Stimulated activated CD8-positive, alpha-beta memory T cell treated with anti-CD3 and anti-CD28 coated beads, Interleukin-4, amount 100 ng/mL, for 1 hour (primary cell): ENCODE data around the gene TRPT1.

ENCODE experiments used
- DNase-seq, 2 donors: peaks; one replicate each; pipeline ENCODE4 v3.0.0-alpha.2; 2020; ENCODE audit warnings: low read depth in 2 of 2, low spot score in 1 of 2

The TRPT1 gene

DNA sequence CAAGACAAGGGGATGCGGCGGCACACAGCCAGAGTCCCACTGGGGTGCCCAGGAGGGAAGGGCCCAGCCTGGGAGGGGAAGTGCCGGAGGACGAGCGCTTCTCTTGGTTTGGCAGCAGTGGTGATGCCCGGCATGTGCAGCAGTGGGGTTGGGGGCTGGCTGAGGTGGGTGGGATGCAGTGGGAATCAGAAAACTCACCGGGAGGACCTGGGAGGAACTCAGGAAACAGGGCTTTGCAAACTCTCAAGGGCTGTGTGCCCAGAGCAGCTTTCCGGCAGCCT is 16.5 kb downstream of the TRPT1 start:
- DNase-seq = no peak

DNA sequence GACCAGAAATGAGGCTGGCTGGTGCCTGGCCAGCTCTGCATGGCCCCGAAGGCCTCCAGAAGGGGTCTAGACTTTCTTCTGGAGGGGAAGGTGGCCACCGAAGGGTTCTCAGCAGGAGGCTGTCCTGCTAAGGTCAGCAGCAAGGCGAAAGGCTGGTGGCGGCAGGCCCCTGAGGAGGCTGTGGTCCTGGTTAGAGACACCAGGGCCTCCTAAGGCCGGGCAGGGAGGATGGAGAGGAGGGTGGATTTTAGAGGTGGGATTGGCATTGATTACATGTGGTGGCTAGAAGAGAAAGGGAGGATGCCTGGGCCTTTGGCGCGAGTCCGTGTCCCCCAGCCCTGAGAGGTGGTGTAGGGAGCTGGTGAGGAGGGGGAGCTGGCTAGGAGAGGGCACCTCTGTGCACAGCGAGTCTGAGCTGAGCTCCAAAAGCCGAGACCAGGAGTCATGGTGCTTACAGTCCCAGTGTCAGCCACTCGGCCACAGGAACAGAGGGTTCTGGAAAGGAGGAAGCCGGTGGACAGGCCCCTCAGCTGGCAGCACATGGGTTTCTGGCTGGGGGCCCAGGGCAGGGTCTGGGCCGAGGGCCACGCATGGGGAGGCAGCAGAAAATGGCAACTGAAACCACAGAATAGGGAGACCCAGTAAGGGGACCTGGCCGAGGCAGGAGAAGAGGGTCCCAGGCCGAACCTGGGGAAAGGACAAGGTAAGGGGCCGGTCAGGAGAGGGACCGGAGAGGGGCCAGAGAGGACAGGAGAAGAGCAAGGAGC is 17.0 kb downstream of the TRPT1 start:
- DNase-seq = no peak

DNA sequence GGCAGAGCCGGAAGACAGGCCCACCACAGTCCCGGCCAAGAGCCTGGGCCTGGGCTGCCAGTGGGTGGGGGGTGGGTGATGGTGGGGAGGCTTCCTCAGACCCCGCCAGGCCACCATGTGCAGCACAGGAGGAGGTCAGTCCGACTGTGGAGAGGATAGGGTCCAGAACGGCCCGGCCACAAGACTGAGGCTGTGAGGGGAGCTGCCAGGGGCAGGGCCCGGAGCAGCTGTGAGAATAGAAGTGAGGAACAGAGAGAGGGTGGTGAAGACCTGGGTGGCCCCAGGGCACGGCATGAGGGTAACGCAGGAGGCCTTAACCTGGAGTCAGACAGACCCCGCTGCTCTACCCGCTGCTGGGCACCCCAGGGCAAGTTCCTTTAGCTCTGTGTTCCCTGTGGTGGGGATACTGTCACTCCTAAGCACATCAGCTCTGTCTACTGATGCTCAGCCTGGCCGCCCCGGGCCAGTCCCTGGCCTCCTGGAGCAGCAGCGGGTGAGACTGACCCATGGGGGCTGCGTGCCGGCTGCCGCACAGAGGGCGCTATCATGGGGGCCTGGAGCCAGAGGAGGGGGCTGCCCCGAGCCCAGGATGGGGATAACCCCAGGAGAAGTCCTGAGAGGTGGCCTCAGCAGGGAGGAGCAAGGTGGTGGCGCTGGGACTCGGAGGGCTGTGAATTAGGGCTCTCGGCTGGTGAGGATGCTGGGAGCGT is 17.7 kb downstream of the TRPT1 start:
- DNase-seq = no peak

DNA sequence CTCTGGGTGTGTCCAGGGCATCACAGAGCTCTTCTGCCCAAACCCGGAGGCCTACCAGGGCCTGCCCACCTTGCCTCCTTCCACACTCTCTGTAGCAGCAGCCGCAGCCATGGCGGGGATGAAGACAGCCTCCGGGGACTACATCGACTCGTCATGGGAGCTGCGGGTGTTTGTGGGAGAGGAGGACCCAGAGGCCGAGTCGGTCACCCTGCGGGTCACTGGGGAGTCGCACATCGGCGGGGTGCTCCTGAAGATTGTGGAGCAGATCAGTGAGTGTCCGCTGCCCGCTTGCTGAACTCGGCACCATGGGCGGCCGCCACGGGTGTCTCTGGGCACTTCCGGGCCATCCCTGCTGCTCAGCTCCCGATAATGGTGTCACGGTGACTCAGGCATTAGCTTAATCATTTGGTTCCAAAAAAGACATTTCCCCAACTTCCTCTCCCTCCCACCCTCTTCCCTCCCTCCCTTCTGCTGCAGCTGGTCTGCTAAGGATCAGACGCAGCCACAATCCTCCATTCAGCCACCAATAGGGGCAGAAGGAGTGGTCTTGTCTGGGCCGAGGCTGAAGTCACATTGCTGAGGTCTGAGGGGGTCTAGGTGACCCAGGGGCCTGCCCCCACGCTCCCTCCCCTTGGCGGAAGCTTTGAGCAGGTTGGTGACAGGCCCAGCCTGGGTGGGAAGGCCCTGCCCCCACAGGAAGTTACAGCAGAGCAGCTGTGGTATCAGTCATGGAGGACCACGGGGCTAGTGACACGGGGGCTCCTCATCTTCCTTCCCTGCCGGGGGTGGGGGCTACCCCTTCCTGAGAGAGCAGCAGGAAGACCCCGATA is 18.5 kb downstream of the TRPT1 start:
- peak in 1 of 2 donors; percentile 61 for DNase-seq

DNA sequence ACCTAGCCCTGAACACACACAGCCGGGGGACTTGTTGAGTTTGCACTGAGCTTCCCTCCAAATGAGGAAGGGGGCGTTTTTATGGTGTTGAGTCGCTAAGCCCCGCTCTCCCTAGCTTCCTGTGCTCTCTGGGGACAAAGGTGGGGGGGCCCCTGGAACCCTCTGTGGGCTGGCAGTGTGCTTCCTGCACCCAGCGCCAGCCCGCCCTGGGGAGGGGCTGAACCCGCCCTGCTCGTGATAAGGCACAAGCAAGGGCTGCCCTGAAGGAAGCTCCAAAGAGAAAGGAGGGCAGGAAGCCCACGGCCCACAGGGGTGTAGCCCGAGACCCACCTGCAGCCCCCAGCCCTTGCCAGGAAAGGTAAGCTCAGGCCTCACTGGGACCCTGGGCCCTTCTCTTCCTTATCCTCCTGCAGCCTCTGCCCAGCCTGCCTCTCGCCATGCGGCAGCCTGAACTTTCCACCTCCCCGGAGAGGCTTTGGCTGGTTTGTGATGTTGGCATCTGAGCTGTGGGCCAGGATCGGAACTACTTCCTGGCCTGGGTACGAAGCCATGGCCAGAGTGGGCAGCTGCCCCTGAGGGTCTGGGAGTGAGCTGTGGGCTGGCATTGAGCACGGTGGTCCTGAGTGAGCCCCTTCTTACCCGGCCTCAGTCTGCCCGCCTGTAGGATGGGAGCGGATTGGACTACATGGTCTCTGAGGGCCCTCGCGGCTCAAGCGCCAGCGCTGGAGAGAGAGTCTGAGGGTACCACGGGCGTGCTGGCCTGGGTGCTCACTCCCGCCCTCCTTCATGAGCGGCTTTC is 19.3 kb downstream of the TRPT1 start, which contains the start of gene FERMT3:
TSS of gene FERMT3 (plus strand) at position 265 of the 799 bp plus-strand sequence. CDS start 644 bp downstream, outside the sequence.
- no peak for DNase-seq

DNA sequence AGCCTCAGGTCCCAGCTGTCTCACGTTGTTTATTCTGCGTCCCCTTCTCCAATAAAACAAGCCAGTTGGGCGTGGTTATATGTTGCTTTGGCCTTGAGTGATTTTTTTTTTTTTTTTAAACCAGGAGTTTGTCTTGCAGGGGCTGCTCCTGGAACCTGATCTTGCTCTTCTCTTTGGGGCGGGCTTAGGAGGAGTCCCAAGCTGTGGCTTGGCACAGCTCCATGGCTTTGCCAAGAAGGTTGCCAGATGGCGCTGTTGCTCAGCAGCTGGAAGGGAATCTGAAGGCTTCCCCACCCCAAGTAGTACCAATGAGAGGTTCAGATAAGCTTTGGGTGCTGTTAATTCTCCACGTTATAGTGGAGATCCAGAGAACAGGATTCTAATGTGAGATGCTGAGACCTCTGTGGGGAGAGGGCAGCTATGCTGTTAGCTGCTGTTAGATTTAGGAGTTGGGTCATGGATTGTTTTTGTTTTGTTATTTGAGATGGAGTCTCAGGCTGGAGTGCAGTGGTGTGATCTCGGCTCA is 21.5 kb downstream of the TRPT1 start:
- DNase-seq = peak in 1 of 2 donors; percentile 70

DNA sequence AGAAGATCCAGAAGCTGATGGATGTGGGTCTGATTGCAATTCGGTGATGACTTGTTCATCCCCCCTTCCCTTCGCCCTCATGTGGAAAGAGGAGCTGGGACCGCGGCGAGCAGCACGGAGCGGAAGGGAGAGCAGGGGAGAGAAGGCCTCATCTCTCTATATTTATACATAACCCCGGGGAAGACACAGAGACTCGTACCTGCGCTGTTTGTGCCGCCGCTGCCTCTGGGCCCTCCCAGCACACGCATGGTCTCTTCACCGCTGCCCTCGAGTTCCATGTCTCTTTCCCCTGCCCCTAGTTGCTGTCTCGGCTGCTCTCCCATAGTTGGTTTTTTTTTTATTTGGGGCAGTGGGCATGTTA is 21.9 kb downstream of the TRPT1 start:
- no peak for DNase-seq

DNA sequence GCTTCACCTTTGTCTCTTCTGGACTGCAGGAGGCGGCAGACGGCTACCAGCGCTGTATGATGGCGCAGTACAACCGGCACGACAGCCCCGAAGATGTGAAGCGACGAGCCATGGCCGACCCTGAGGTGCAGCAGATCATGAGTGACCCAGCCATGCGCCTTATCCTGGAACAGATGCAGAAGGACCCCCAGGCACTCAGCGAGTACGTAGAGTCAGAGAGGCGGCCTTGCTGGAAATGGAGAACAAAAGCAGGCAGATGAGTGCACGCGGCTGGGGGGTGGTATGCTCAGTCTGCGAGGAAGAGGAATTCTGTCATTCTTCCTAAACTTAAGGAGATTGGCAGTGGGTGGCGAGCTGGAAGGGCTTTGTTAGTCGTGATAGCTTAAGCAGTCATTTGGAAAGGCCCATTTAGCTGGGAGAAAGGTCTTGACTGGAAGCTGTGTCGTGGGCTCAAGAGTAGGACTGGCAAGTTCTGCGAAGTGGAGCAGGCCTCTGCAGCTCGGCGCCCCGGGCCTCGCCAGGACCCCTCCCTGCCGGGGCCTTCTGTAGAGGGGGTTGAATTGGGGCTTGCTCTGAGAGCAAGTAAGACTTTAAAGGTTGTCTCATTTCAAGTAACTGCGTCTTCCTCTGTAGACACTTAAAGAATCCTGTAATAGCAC is 22.4 kb downstream of the TRPT1 start:
- no peak for DNase-seq

DNA sequence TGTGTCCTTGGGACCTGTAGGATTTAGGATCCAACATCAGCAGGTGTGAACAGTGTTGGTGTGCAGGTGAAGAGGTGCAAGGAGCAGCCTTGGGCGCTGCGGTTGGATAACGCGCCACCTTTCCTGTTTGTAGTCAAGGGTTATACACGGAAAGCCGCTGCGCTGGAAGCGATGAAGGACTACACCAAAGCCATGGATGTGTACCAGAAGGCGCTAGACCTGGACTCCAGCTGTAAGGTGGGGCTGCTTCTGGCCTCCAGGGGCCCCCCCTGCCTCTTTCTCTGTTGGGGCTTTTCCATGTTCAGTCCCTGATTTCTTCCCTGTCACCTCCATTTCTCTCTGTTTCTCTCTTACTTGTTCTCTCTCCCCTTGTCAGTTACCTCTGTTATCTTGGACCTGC is 23.0 kb downstream of the TRPT1 start:
- DNase-seq = no peak

DNA sequence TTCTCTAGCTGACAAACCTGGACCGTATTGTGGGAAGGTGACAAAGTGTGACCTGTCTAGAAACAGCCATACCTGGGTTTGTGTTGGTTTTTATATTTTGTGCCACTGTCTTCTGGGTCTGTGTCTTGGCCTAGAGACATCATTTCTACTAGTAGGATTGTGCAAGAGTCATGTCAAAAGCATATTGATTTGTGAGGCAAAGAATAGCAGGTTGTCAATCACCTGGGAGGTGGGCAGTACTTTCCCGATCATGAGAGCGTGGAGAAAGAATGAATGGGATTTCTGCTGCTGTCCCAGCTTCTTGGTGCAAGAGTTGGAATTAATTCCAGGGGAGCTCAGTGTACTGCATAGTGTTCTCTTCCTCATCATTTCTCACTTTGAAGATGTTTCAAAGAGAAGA is 24.4 kb downstream of the TRPT1 start:
- DNase-seq = no peak

DNA sequence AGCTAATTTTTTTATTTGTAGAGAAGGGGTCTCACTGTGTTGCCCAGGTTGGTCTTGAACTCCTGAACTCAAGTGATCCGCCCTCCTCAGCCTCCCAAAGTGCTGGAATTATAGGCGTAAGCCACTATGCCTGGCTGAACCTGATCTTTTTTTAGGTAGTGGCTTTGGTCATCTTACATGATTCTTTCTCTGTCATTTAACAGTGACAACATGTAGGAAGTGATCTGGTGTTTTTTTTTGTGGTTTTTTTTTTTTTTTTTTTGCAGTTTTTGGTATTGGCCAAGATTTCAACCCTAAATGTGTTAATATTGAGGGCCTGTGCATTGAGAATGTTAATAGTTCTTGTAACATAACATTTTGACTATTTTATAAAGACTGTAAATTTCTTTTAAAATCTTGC is 27.5 kb downstream of the TRPT1 start:
- DNase-seq = no peak

DNA sequence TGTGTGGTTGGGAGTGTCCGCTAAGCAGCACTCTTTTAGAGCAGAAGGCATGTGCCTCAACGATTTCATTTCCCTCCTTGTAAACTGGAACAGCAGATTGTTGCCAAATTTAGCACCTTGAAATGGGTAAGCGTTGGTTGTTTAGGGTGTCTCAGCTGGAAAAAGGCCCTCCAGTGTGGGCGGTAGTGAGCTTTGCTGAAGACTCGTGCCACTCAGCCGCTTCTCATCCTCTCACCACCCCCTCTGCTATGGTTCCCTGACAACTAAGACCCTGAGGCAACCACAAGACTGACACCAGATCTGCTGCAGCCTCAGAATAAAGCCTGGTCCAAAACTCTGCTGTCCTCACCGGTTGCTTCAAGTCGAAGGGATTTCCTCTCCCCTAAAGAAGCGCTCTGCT is 29.4 kb downstream of the TRPT1 start:
- DNase-seq = no peak

DNA sequence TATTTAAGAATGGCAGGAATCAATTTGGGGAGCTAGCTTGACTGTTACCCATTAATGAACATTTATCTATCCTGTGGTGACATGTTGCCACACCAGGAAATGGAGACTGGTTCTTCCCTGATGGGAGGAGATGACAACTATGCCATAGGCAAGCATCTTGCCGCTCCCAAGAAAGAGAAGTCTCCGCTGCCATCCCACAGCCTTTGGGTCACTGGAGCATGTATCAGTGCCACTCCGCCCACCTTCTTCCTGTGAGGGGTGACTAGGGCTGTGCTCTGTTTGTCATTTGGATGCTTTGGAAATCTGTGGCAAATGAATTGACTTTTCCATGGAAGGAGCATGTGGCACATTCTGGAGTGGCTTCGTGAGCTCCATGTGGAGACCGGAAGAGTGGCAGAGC is 33.6 kb downstream of the TRPT1 start:
- no peak for DNase-seq

DNA sequence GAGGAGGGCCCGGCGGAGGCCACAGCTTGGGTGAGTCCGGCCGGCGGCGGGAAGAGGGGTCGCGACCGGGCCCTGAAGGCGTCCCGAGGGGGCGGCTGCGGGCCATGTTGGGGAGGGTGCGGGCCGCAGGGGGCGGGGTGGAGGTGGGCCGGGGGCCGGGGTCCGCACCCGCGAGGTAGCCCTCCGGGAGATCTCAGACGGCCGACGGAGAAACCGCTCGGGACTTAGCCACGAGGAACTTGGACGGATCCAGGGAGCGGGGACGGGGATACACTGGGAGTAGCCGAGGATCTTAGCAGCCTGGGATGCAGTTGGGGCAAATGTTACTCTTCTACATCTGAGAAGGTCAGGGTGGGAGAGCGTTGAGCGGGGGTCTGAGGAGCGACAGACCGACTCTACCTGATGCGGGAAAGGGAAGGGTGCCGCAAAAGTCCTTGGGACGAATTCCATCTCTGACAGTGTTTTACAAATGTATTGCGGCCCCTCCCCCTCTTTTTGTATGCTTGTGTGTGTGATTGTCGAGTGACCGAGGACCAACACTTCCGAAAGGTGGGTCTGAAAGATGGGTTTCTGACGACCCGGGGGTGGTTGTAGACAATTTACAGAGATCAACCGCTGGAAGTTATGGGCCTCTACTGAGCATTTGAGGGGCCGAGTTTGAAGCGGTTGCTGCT is 39.4 kb downstream of the TRPT1 start:
- no peak for DNase-seq

DNA sequence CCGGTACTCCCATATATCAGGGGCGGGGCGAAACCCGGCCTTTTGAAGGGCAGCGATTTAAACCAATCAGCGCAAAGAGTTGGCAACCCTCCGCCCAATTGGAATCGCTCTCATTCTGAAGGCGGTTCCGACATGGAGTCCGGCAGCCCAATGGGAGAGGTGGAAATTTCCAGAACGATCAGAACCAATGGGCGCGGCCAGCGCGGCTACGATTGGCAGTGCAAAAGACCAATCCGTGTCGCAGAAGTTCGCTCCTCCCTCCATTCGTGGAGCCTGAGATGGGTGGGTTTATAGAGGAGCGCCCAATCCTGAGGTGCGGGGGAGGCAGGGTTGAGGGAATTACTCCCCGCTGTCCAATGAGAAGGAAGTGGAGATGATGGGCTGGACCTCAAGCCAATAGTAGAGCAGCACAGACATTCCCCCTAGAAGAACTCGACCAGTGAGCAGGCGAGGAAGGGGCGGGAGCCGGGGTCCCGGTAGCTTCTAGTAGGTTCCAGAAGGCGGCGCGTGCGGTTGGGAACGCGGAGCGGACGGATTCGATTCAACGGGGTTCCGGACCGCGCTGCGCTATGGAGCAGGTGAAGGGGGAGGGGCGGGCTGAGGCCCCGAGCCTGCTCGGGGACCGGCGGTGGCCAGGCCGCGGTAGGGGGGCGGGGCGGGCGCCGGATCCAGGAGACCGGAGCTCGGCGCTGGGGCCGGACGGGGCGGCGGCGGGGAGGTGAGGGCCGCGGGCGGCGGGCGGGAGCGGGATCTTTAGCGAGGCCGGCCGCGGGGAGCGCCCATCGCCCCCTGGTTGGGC is 40.1 kb downstream of the TRPT1 start, which contains the start of gene STIP1:
TSS of gene STIP1 (plus strand) at position 479 of the 799 bp plus-strand sequence. CDS start at position 570, 91 bp downstream.
- DNase-seq = peak; percentile 95 to 97

DNA sequence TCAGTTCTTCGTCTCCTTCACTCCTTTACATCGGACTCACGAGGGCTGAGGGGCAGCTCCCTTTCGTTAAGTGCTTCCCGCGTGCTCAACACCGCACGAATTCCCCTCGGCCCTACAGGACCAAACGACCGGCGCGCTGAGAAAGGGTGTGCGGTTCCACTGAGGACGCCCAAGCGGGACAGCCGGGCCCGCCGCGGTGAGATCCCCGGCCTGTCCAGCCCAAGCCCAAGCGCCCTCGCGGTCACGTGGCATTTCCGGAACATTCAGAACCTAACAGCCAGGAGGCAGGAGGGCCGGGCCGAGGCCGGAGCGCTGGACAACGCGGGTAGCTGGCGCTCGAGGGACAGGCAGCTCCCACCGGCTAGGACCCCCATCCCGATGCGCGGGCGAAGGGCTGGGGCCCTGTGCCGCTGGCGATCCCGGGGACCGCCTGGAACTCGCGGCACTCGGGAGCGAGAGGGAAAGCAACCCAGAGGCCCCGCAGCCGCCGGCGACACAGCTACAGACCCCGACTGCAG is 40.8 kb downstream of the TRPT1 start:
- DNase-seq = no peak

DNA sequence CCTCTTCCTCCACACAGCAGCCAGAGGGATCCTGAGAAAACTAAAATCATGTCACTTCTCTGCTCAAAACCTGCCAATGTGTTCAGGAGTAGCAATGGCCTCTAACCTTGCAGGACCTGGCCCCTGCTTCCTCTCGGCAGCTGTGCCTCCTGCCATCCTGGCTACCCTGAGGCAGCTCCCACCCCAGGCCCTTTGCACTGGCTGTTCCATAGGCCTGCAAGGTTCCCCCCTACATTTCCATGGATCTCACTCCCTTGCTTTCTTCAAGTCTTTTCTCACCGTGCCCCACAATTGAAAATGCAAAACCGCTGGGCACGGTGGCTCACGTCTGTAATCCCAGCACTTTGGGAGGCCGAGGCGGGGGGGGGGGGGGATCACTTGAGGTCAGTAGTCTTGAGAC is 42.1 kb downstream of the TRPT1 start:
- no peak for DNase-seq

DNA sequence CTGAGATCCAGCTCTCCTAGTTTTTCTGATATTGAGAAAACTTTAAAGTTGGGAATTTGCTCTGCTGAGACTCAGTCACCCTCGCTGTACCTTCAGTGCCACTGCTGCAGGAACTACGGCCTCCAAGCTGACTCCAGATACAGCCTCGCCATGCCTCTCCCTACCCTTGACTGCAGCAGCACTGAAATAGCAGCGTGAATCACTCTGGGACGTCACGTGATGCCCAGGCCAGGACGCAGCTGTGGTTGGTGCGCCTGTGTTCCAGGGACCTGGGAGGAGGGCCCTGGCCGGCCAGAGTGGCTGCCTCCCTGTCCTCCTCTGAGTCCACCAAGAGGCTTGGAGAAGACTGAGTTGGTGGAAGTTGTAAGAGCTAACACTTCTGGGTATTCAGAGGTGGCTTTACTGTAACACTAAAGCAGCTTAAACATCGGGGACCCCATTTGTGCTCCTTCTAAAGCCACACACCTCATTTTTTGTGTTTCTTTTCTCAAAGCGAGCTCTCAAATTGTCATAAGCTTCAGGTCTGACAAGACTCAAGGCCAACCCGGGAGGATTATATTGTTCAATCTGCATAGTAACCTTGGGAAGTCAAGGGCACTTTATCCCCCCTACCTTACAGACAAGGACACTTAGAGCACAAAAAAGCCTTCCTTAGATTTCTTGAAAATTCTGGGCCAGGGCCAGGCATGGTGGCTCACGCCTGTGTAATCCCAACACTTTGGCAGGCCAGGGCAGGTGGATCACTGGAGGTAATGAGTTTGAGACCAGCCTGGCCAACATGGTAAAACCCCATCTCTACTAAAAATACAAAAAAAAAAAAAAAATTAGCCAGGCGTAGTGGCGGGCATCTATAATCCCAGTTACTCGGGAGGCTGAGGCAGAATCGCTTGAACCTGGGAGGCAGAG is 44.2 kb downstream of the TRPT1 start:
- DNase-seq = no peak
